Activated CD8-positive, alpha-beta T cell treated with anti-CD3 and anti-CD28 coated beads, Interleukin-2, amount 10 ng/mL, durations not matched to agents 7 days and 5 days (primary cell): Measurements from ENCODE around the gene MCC. TPM values are rescaled to one million over a fixed set of nuclear protein-coding genes. Genes with fewer than 3 reads are reported as not detected.

Experiments used
- ATAC-seq: fragments of 150-1000 bp; cut with Tn5 transposase; one replicate; pipeline ENCODE4 v1.10.0; 2021; ENCODE audit warnings: moderate library complexity
- CTCF ChIA-PET: fragments of 350-600 bp; sonication (Branson Sonifier 250); formaldehyde crosslinking; loops from one replicate; lab custom pipeline; 2021; ENCODE audit warnings: antibody characterized with exemption; lab: Charles Lee
- POLR2A ChIA-PET: fragments of 350-600 bp; sonication (Branson Sonifier 250); formaldehyde crosslinking; loops from one replicate; lab custom pipeline; 2021; ENCODE audit warnings: antibody characterized with exemption; lab: Charles Lee
- DNase-seq: peaks from one replicate; pipeline ENCODE4 v3.0.0-alpha.2; 2020
- H3K27ac Mint-ChIP-seq: one replicate; pipeline ENCODE4 v1.8.0; 2021; ENCODE audit warnings: mild to moderate bottlenecking, mixed read lengths
- H3K27me3 Mint-ChIP-seq: one replicate; pipeline ENCODE4 v1.8.0; 2021; ENCODE audit warnings: low read depth, mixed read lengths
- H3K36me3 Mint-ChIP-seq: one replicate; pipeline ENCODE4 v1.8.0; 2021; ENCODE audit warnings: low read depth, mixed read lengths
- H3K4me1 Mint-ChIP-seq: one replicate; pipeline ENCODE4 v1.8.0; 2021; ENCODE audit warnings: low read depth, mixed read lengths
- H3K4me3 Mint-ChIP-seq: one replicate; pipeline ENCODE4 v1.8.0; 2021; ENCODE audit warnings: mild to moderate bottlenecking, mixed read lengths
- H3K9me3 Mint-ChIP-seq: one replicate; pipeline ENCODE4 v1.8.0; 2022; ENCODE audit warnings: mixed read lengths; ENCODE audit not compliant: insufficient read depth
- total RNA-seq, 2 experiments: library from RNA; stranded (reverse); gene quantifications; one replicate each; pipeline ENCODE4 v1.2.3, GENCODE V29; 2021

MCC gene
- total RNA-seq, 2 experiments from 2014 or later = 7.6 to 8.0 TPM

- ATAC-seq (no peak), DNase-seq (no peak)
- no peaks in the 10 kb centered on the region for H3K9me3 Mint-ChIP-seq
- H3K36me3 Mint-ChIP-seq = no peaks in the 10 kb centered on the region
- no peak overlapping the region for H3K4me3 Mint-ChIP-seq
- ChIA-PET CTCF (interaction anchor here (0.7 kb wide), 1 partner anchor 71 kb away, joined by 3 read pairs; no protein-coding TSS in a partner anchor), POLR2A (no interaction called here)
- H3K27me3 Mint-ChIP-seq = peaks cover 29% of the 10 kb centered on the region
- H3K27ac Mint-ChIP-seq = no peak overlapping the region
- H3K4me1 Mint-ChIP-seq = peaks cover 4% of the 10 kb centered on the region
Observed at GRCh38 chr5:113450462-113450861, 37.8 kb downstream of the MCC start.

- DNase-seq (no peak), ATAC-seq (no peak)
- no peak overlapping the region for H3K27ac Mint-ChIP-seq
- CTCF ChIA-PET = no interaction called here
- no peaks in the 10 kb centered on the region for H3K9me3 Mint-ChIP-seq
- no peaks in the 10 kb centered on the region for H3K36me3 Mint-ChIP-seq
- peaks cover 4% of the 10 kb centered on the region for H3K4me1 Mint-ChIP-seq
- peaks cover 36% of the 10 kb centered on the region for H3K27me3 Mint-ChIP-seq
- POLR2A ChIA-PET = no interaction called here
- no peak overlapping the region for H3K4me3 Mint-ChIP-seq
Observed at GRCh38 chr5:113448252-113448651, 40.0 kb downstream of the MCC start.

- ATAC-seq (no peak), DNase-seq (no peak)
- no peaks in the 10 kb centered on the region for H3K36me3 Mint-ChIP-seq
- peaks cover 41% of the 10 kb centered on the region for H3K27me3 Mint-ChIP-seq
- H3K4me1 Mint-ChIP-seq = peaks cover 4% of the 10 kb centered on the region
- CTCF ChIA-PET = no interaction called here
- POLR2A ChIA-PET = no interaction called here
- no peak overlapping the region for H3K4me3 Mint-ChIP-seq
- H3K27ac Mint-ChIP-seq = no peak overlapping the region
- no peaks in the 10 kb centered on the region for H3K9me3 Mint-ChIP-seq
Observed at GRCh38 chr5:113447498-113448050, 40.7 kb downstream of the MCC start.

- POLR2A ChIA-PET = no interaction called here
Observed at GRCh38 chr5:113446358-113446927, 41.8 kb downstream of the MCC start.

GRCh38 chr5:113437111-113437510, 51.1 kb downstream of the MCC start:
- Mint-ChIP-seq H3K27me3 (peaks cover 22% of the 10 kb centered on the region), H3K9me3 (no peaks in the 10 kb centered on the region), H3K36me3 (no peaks in the 10 kb centered on the region), H3K4me1 (no peaks in the 10 kb centered on the region), H3K27ac (no peak overlapping the region), H3K4me3 (no peak overlapping the region)
- ChIA-PET POLR2A (no interaction called here), CTCF (interaction anchor here (0.8 kb wide), 1 partner anchor 259 kb away, joined by 3 read pairs; no protein-coding TSS in a partner anchor)
- DNase-seq = no peak
- ATAC-seq = no peak

More at GRCh38 chr5:113446358-113446927, 41.8 kb downstream of the MCC start:
- H3K4me1 Mint-ChIP-seq = peaks cover 4% of the 10 kb centered on the region
- H3K27ac Mint-ChIP-seq = no peak overlapping the region
- CTCF ChIA-PET = no interaction called here
- no peak for ATAC-seq
- peaks cover 47% of the 10 kb centered on the region for H3K27me3 Mint-ChIP-seq
- no peaks in the 10 kb centered on the region for H3K9me3 Mint-ChIP-seq
- DNase-seq = no peak
- H3K4me3 Mint-ChIP-seq = no peak overlapping the region
- no peaks in the 10 kb centered on the region for H3K36me3 Mint-ChIP-seq

- DNase-seq = no peak
- Mint-ChIP-seq H3K36me3 (no peaks in the 10 kb centered on the region), H3K4me3 (no peak overlapping the region), H3K27me3 (peaks cover 18% of the 10 kb centered on the region), H3K27ac (no peak overlapping the region), H3K9me3 (no peaks in the 10 kb centered on the region), H3K4me1 (no peaks in the 10 kb centered on the region)
- CTCF ChIA-PET = no interaction called here
- ATAC-seq = no peak
- POLR2A ChIA-PET = no interaction called here
Observed at GRCh38 chr5:113435575-113435974, 52.7 kb downstream of the MCC start.

GRCh38 chr5:113434889-113435288, 53.4 kb downstream of the MCC start, which contains the start of gene TSSK1B:
TSS of gene TSSK1B (minus strand) at chr5:113434989. CDS start at chr5:113434839, 150 bp downstream.
- ATAC-seq (no peak), DNase-seq (no peak)
- Mint-ChIP-seq H3K4me3 (no peak within 1 kb of the TSS), H3K27ac (no peak within 1 kb of the TSS), H3K9me3 (no peaks in the 10 kb centered on the region), H3K4me1 (no peaks in the 10 kb centered on the region), H3K36me3 (no peaks in the 10 kb centered on the region), H3K27me3 (peaks cover 14% of the 10 kb centered on the region)
- ChIA-PET POLR2A (no interaction called here), CTCF (no interaction called here)

GRCh38 chr5:113433862-113434612, 54.2 kb downstream of the MCC start:
- H3K4me3 Mint-ChIP-seq = no peak overlapping the region
- H3K9me3 Mint-ChIP-seq = no peaks in the 10 kb centered on the region
- CTCF ChIA-PET = no interaction called here
- POLR2A ChIA-PET = no interaction called here
- H3K4me1 Mint-ChIP-seq = no peaks in the 10 kb centered on the region
- no peaks in the 10 kb centered on the region for H3K36me3 Mint-ChIP-seq
- H3K27me3 Mint-ChIP-seq = peaks cover 11% of the 10 kb centered on the region
- DNase-seq (no peak), ATAC-seq (no peak)
- no peak overlapping the region for H3K27ac Mint-ChIP-seq

GRCh38 chr5:113433071-113433470, 55.2 kb downstream of the MCC start:
- no peak for DNase-seq
- no peak overlapping the region for H3K4me3 Mint-ChIP-seq
- H3K27ac Mint-ChIP-seq = no peak overlapping the region
- POLR2A ChIA-PET = no interaction called here
- no peak for ATAC-seq
- no peaks in the 10 kb centered on the region for H3K4me1 Mint-ChIP-seq
- peaks cover 6% of the 10 kb centered on the region for H3K27me3 Mint-ChIP-seq
- CTCF ChIA-PET = no interaction called here
- no peaks in the 10 kb centered on the region for H3K9me3 Mint-ChIP-seq
- no peaks in the 10 kb centered on the region for H3K36me3 Mint-ChIP-seq

GRCh38 chr5:113427871-113428574, 60.2 kb downstream of the MCC start:
- ChIA-PET POLR2A (no interaction called here), CTCF (no interaction called here)
- no peak for DNase-seq

GRCh38 chr5:113425909-113426308, 62.3 kb downstream of the MCC start:
- no peak overlapping the region for H3K27ac Mint-ChIP-seq
- CTCF ChIA-PET = no interaction called here
- POLR2A ChIA-PET = no interaction called here
- DNase-seq (no peak), ATAC-seq (no peak)
- H3K4me3 Mint-ChIP-seq = no peak overlapping the region
- H3K4me1 Mint-ChIP-seq = no peaks in the 10 kb centered on the region
- H3K36me3 Mint-ChIP-seq = no peaks in the 10 kb centered on the region
- H3K9me3 Mint-ChIP-seq = no peaks in the 10 kb centered on the region
- H3K27me3 Mint-ChIP-seq = peaks cover 7% of the 10 kb centered on the region

More at GRCh38 chr5:113427871-113428574, 60.2 kb downstream of the MCC start:
- no peak for ATAC-seq
- Mint-ChIP-seq H3K9me3 (no peaks in the 10 kb centered on the region), H3K4me3 (no peak overlapping the region), H3K27me3 (no peaks in the 10 kb centered on the region), H3K4me1 (no peaks in the 10 kb centered on the region), H3K27ac (no peak overlapping the region), H3K36me3 (no peaks in the 10 kb centered on the region)

GRCh38 chr5:113421693-113422092, 66.6 kb downstream of the MCC start:
- ChIA-PET CTCF (no interaction called here), POLR2A (no interaction called here)
- H3K9me3 Mint-ChIP-seq = no peaks in the 10 kb centered on the region
- H3K4me1 Mint-ChIP-seq = no peaks in the 10 kb centered on the region
- H3K36me3 Mint-ChIP-seq = no peaks in the 10 kb centered on the region
- DNase-seq = no peak
- peaks cover 7% of the 10 kb centered on the region for H3K27me3 Mint-ChIP-seq
- no peak overlapping the region for H3K27ac Mint-ChIP-seq
- no peak for ATAC-seq
- H3K4me3 Mint-ChIP-seq = no peak overlapping the region
